CD4-positive, alpha-beta T cell treated with Interleukin-17A for 1 hour (primary cell): Measurements from ENCODE around the gene KRT78.

Source experiments
- DNase-seq: peaks from one replicate; pipeline ENCODE4 v3.0.0-alpha.2; 2020

Gene KRT78

DNA sequence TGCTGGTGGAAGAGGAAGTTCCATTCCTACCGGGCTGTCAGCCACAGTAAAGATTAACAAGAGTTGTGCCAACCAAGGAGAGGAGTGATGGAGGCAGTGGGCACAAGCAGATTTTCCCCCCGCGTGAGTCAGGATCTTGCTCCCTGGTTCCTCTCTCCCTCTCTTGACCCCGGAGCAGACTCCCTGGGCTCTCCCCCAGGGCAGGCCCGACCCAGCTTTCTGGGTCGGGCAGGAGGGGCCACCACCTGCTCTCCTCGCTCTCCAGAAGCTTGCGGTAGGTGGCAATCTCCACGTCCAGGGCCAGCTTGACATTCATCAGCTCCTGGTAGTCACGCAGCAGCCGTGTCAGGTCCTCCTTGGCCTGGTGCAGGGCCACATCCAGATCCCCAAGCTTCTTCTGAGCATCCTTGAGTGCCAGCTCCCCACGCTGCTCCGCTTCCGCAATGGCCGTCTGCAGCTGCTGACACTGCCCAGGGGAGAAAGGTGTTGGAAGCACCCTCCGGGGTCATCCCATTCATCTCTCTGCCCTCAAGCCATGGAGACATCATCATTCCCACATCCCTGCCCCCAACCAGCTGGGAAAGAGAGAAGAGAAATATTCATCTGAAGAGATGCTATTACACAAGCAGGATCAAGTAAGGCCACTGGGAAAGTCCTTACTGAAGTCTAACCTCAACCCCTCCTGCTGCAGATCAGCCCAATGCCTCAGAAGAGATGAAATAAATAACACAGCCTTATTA, 25.9 kb downstream of the KRT78 start:
- no peak for DNase-seq

DNA sequence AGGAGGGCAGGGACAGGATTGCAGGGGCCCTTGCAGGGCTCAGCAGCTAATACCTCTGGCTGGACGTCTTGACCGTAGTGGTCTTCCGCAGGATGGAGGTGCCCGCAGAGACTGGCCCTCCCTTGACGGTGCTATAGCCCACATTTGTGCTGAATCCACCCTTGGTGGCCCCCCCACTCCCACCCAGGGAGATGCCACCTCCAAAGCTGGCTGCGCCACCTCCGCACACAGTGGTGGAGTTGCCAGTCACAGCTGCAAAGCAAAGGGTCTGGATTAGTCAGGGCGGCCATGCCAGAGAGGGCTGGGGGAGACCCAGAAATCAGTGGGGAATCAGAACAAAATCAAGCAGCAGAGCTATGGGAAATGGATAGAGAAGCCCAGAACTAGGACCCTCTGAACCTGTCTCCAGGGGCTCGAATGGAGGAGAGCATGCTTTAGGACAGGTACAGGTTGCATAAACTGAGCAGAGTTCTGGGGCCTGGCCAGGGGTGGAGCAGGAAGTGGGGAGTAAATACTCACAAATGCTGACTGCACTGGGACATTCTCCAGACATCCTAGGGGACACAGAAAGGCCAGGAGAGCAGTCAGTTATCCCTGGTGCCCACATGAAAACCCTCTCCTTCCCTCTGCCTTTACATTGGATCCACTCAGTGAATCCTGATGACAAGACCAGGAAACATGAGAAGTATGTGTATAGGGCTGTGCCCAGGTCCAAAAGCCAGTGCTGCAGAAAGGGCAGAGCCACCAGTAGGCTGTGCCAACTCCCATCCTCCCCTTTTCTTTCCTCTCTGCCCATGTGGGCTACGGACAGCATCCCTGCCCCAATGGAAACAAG, 26.8 kb downstream of the KRT78 start:
- no peak for DNase-seq

DNA sequence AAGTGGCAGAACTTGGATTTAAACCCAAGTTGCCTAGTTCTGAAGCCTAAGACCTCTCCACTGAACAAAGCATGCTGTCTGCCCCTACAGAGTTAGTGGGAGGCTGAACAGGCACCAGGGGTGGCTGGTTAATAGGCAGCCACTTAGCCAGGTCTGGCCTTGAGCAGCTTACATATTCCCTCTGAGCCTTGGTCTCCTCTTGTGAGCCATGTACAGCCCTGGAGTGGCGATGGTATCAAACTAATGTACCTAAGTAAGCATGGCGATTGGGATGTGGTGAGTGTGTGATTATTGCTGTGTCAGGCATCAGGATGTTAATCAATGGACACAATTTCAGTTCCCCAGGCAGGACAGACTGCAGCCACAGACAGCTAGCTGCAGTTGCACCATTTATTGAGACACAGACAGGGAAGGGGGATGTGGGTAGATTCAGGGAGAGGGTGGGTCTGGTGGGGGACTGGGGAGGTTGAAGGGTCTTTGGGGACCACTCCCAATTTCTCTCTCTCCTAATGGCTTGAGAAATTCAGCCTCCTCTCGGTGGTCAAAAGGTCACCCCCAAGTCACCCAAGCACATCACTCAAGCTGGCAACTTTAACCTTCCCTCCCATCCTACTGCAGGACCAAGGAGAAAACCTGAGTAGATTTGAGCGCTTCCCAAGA, 27.6 kb downstream of the KRT78 start:
- no peak for DNase-seq

DNA sequence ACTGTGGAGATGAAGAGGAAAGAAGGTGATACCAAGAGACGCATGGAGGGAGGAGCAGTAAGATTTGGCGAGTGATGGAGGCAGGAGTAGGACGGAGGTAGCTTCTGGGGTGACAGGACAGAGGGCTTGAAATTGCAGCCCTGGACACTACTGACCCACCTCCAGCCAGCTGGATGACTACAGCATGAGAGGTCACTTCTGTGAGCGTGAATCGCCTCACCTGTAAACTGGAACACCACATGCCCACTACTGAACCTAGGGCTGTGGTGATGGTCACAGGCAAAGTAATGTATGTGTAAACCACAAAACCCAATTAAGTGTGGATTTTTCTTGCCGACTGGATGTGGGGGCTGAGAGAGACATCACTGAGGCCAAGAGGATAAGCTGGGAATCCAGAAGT, 28.3 kb downstream of the KRT78 start:
- no peak for DNase-seq

DNA sequence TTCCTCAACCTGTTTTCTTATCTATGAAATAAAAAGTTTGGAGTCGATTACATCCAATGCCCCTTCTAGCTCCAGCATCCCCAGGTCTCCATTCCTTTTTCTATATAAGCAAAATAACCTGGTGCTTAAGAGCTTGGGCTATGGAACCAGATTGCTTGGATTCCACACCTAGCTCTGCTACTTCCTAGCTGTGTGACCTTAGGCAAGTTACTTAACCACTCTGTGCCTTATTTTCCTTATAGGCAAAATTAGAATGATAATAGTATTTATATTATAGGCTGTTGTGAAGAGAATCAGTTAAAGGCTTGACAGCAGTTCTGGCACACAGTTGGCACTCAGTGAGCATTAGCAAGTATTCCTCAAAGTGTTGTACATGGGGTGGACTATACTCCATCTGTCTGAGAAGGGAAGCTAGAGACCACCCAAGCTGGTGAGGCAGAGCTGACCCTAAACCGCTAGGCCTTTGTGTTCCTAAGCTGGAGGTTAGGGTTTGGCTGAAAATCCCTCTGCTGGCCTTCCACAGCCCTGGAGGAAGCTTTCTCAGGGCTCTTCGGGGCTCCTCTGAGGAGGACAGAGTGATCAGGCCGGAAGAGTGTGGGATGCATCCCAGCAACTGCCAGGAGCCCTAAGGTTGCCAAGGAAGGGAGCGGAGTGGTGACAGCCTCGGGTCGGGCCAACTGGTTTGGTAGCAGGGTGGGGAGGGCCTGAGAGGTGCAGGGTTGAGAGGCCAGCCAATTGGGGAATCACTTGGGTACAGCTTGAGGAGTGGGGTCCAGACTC, 28.9 kb downstream of the KRT78 start:
- no peak for DNase-seq

DNA sequence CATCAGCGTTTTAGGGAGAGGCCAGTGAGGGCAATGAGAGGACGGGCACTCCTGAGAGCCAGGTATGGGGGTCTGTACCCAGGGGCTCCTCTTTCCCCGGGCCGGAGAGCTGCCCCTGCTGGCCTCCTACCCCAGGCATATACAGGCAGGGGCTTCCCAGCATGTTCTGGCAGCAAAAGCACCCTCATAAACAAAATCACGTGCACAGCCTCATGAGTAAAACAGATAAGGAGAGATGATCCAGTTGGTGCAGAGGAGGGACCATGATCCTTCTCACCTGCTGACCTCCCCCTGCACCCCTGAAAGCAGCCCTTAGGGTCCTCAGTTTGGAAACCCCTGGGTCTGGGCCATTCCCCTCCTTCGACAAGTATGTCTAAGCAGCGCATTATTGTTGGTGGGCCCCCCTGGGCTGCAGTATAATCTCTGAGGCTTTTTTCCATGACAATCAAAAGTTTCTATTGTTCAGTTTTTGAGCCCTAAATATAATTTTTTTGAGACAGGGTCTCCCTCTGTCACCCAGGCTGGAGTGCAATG, 29.8 kb downstream of the KRT78 start:
- DNase-seq, result no peak

DNA sequence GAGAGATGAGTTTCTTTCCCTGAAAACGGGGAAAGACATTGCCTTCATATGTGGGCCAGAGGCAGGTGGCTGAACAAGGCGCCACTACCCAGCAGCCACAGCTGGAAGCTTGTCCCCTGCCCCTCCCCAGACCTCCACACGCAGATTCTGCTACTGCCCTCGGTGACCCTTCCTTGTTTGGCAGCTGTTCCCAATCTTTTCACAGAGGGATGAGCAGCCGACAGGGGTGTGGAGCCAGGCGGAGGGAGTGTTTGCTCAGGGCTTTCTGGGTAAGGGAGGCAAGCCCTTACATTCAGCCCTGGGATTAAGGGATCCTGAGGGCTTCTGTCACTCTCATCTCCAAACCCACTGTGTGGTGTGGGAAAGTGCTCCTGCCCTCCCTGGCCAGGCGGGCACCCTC, 30.4 kb downstream of the KRT78 start:
- DNase-seq, result no peak

DNA sequence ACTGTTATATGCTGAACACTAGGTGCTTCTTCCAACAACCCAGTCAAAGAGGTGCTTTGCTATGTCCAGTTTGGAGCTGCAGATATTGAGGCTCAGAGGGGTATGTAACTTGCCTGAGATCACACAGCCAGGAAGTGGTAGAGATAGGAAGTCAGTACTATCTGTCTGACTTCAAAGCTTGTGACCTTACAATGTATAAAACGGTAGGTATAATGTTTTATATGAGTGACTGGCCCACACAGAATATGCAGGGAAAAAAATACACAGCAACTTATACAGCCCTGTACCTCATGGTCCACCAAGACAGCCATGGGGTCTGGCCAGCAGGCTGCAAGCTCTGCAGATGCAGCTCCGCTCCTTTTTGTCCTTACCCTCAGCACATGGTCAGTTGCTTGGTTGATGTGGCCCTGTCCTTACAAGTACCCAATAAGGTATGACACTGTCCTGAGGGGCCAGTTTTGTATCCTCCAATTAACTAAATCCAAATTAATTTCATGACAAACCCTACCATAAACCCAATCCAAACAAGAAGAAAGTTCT, 31.0 kb downstream of the KRT78 start:
- DNase-seq, result no peak

DNA sequence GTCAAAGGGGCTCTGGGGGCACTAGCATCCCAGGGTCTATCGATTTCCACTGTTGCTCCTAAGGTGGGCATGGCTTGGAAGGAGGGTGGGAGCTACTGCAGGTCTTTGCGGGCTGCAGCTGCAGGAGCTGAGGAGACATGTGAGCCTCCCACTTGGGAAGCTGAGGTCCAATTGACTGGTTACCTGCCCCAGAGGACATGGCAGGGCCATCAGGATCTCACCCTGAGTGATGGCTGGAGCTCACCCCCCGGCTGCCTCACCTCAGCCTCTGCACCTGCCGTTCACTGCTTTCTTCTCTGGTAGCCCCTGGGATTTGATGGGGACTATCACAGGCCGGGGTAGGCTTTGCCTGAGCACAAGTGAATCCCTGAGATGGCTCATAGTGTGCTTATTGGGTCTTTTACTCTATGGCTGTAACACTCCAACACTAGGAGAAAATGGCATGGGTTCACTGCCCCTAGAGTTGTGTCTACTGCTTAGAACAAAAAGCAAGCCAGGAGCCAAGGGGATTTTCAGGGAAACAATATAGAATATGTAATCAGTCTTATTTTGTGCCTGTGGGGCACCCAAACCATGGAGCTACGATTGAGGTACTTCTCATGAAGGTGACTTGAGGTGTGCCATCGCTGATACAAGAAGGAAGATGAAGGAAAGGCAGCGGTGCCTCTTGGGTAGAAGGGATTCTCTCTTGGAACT, 31.6 kb downstream of the KRT78 start:
- no peak for DNase-seq

DNA sequence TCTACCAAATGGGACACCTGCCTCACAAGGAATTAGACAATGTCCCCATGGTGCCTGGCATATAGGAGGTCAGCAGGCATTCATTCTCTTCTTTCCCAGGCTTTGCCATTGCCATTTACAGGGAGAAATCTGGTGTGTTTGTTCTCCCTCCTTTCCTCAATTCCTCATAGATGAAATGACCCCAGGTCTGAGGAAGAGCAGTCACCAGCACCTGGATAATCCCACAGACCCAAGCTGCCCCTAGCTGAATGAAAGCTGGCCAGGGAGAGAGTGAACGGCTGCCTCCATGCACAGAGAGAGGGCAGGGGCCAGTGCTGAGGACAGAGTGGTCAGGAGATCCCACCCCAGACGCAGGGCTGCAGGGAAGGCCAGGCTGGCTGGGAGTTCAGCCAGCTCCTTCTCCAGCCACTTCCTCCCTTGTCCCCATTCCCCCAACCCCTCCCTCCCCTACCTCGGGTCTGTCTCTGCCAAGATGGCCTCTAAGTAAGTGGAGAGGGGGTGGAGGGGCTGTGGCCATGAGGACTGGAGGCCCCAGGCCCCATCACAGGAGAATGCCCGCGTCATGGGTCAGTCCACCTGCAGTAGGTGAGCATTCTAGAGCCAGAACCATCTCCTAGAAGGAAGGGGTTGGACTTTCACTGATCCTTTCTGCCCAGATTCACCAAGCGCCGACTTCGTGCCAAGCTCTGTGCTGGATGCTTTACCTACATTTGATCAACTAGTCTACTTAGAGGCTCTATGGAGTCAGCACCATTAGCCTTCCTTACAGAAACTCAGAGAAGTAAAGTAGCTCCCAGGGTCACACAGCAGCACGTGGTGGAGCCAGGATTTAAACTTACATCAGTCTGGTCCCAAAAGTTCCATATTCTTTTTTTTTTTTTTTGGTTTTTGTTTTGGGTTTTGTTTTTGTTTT, 32.9 kb downstream of the KRT78 start:
- DNase-seq, result no peak

DNA sequence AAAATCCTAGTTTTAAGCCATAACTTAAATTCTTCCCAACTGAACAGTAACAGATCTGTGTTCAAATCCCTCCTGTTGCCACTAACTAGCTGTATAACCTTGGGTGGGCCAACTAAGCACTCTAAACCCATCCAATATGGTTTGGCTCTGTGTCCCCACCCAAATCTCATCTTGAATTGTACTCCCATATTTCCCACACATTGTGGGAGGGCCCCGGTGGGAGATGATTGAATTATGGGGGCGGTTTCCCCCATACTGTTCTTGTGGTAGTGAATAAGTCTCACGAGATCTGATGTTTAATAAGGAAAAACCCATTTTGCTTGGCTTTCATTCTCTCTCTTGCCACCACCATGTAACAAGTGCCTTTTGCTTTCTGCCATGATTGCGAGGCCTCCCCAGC, 33.6 kb downstream of the KRT78 start:
- no peak for DNase-seq

DNA sequence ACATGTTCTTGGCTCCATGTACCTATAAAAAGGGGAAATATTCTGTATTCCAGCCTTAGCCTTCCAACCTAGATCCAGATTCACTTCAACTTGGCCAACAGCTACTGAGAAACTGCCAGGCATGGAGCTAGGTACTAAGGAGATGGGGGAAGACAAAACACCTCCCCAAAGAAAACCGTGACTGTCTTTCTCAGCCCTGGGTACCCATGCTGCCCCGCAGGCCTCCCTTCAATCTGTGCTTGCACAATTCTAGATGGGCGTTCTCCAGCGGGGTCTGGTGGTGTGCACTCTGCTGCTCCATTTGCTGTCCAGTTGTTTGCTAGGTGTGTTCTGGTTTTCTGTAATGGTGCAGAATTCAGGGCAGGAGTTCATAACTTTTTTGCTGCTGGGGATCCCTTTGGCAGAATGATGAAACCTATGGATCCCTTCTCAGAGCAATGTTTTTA, 34.1 kb downstream of the KRT78 start:
- DNase-seq, result no peak

DNA sequence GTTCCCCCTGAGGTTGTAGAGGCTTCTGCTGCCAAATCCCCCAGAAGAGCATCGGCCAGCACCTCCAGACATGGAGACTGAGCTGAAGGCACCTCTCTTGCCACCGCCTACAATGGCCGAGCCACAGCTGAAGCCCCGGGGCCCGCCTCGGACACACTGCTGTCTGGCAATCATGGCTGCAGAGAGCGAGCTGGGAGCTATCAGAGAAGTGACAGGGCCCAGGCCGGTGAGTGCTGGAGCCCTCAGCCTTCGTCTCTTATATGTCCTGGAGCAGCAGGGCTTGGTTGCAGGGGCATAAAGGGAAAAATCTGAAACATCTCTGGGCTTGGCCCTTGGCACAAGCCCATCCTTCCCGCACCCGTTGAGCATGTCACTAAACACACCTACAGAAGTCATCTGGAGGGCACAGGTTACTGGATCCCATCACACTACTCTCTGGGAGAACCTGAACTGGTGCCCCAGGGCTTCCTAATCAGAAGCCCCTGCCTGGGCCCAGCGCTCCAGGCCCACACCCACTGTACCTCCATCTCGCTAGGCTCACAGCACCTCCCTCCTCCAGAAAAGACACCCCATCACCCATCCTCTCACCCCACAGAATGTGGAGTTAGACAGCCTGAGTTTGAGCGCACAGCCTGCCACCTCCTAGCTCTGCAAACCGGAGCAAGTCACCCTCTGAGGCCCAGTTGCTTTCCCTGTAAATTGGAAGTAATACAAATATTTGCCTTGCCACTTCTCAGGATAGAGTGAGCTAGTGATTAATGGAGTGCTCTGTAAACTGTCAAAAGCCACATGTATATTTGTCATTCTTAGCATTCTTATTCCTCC, 34.7 kb downstream of the KRT78 start, which contains the start of gene KRT4:
Gene KRT4, minus strand, starts transcription at position 232 of the 825 bp plus-strand sequence. Its CDS starts 58 bp downstream, at position 174.
- no peak for DNase-seq

DNA sequence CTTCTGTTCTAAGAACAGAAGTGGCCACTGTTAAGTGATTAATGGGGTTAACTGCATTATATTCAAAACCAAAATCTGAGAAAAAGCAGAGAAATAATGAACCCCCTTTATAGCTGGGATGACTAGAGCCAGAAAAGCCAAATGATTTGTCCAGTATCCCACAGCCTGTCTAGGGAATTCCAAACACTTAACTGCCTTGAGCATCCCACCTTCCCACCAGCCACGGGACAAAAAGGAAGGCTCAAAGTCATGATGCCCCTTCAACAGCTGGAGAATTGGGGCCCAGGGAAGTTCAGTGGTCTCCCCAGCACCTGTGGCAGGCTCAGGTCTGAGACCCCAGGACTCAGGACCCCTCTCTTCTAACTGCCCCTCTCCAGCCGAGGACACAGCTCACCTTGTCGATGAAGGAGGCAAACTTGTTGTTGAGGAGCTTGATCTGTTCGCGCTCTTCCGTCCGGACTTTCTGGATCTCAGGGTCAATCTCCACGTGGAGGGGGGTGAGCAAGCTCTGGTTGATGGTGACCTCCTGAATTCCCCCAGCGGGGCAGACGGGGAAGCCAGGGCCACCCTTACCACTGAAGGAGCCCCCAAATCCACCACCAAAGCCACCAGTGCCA, 35.5 kb downstream of the KRT78 start:
- DNase-seq, result no peak

DNA sequence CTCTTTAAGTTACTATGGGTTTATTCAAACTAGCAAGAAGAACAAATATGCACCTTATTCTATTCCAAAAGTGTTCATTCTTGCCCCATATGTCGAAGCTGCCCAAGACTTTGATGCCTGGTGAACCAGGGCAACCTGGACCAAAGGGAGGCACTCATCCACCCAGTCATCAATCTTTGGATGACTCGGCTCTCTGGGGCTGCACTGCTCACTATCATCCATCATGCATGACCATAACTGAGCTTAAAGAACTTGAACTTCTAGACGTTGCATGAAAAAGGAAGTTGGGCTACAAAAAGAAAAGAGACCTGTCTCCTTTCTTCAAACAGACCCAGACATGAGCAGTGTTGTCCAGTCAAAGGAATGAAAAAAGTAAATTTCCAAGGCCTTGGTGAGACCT, 36.0 kb downstream of the KRT78 start:
- no peak for DNase-seq

DNA sequence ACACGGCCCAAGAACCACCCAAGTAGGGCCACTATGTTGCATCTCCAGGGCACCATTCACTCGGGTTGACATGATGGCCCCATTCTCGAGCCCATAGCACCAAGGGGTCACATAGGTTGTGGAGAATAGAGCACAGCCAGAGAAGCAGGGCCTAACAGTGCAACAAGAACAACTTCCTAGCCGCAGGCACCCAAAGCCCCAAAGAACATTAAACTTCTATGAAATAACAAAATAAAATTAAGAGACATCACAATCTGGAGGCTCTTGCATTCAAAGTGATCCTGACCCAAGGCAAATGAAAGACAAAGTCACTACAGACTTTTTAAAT, 36.8 kb downstream of the KRT78 start:
- DNase-seq, result no peak

DNA sequence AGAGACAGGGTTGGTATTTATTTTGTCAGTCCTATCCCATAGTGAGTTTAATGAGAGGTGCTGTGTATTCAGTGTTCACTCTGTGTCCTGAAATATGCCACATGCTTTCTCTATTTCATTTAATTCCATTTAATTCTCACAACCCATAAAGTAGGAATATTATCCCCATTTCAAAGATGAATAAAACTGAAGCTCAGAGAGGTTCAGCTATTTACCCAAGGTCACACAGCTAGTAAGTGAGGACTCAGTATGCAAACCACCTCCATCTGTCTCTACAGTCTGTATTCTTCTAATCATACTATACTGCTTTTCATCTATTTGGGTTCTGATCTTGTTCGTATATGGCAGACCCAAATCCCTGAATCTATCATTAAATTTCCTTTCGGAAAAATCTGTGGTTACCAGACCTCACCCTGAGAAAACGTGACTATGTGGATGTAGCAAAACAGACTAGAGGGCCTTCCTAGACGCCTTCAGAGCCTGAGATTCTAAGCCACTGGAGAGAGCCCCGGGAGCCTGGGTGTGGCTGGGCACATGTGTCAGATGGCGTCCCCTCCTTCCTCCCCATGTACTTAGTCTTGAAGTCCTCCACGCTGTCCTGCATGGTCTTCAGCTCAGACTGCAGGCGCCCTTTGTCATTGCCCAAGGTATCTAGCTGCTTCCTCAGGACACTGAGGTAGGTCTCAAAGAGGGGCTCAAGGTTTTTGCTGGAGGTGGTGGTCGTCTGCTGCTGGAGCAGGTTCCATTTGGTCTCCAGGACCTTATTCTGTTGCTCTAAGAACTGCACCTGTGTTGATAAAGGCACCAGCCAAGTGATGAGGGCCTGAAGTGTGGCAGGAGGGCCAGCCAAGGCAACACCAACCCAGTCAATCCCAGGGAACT, 37.4 kb downstream of the KRT78 start:
- no peak for DNase-seq

DNA sequence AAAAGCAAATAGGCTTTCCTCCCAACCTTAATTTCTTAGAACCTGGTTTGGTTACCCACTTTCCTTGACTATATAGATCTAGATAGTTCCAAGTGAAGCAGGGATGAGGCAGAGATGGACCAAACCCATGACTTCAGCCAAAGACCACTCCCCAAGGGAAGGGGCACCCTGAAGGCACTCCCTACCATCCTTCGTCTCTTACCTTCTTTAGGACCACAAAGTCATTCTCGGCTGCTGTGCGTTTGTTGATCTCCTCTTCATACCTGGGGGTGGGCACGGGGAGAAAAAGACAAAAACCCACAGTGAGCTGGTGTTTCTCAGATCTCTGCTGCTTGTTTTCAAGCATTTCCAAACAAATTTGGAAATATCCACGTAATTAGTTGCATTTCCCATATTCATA, 38.2 kb downstream of the KRT78 start:
- DNase-seq, result no peak
